Neural progenitor cell (in vitro differentiated cells): ENCODE results near the gene ZNF638. TPM values are rescaled to one million over a fixed set of nuclear protein-coding genes. Genes with fewer than 3 reads are reported as not detected.

Experiments used
- DNase-seq: peaks from one replicate; pipeline ENCODE4 v3.0.0-alpha.2; 2016; ENCODE audit warnings: low spot score
- H2AFZ ChIP-seq: fragments of 200-600 bp; sonication (generic); replicated peaks from 2 replicates; pipeline ENCODE4 v1.6.1; 2016; ENCODE audit warnings: antibody characterized with exemption
- H3F3A ChIP-seq: fragments of 200-600 bp; sonication (generic); 2 replicates; pipeline ENCODE4 v1.6.1; 2016; ENCODE audit warnings: antibody characterized with exemption, low read depth
- H3K27ac ChIP-seq: fragments of 200-600 bp; sonication (generic); 2 replicates; pipeline ENCODE4 v1.5.1; 2016; ENCODE audit warnings: mild to moderate bottlenecking
- H3K27me3 ChIP-seq: fragments of 200-600 bp; sonication (generic); 2 replicates; pipeline ENCODE4 v1.6.1; 2016; ENCODE audit warnings: mild to moderate bottlenecking, moderate library complexity
- H3K36me3 ChIP-seq: fragments of 200-600 bp; sonication (generic); 2 replicates; pipeline ENCODE4 v1.5.1; 2016
- H3K4me1 ChIP-seq: fragments of 200-600 bp; sonication (generic); 2 replicates; pipeline ENCODE4 v1.6.1; 2016; ENCODE audit warnings: mixed run types
- H3K4me2 ChIP-seq: fragments of 200-600 bp; sonication (generic); 2 replicates; pipeline ENCODE4 v1.6.1; 2016
- H3K4me3 ChIP-seq: fragments of 200-600 bp; sonication (generic); 2 replicates; pipeline ENCODE4 v1.5.1; 2016
- H3K79me2 ChIP-seq: fragments of 200-600 bp; sonication (generic); 2 replicates; pipeline ENCODE4 v1.6.1; 2016; ENCODE audit warnings: low read depth
- H3K9ac ChIP-seq: fragments of 200-600 bp; sonication (generic); 2 replicates; pipeline ENCODE4 v1.6.1; 2016
- H3K9me3 ChIP-seq: fragments of 200-600 bp; sonication (generic); 2 replicates; pipeline ENCODE4 v1.5.1; 2016; ENCODE audit warnings: low read depth
- H4K20me1 ChIP-seq: fragments of 200-600 bp; sonication (generic); 2 replicates; pipeline ENCODE4 v1.6.1; 2016; ENCODE audit warnings: low read depth
- H3K27ac Mint-ChIP-seq: 3 replicates; pipeline ENCODE4 v1.8.0; 2021; ENCODE audit warnings: mixed read lengths
- H3K27me3 Mint-ChIP-seq: 2 replicates; pipeline ENCODE4 v1.8.0; 2022; ENCODE audit warnings: low read depth, mild to moderate bottlenecking, inconsistent platforms, moderate library complexity, mixed read lengths; ENCODE audit not compliant: insufficient read depth
- H3K36me3 Mint-ChIP-seq: 3 replicates; pipeline ENCODE4 v1.8.0; 2021; ENCODE audit warnings: mixed read lengths
- H3K4me1 Mint-ChIP-seq: 3 replicates; pipeline ENCODE4 v1.8.0; 2021; ENCODE audit warnings: mixed read lengths
- H3K4me3 Mint-ChIP-seq: 3 replicates; pipeline ENCODE4 v1.8.0; 2021; ENCODE audit warnings: mild to moderate bottlenecking, moderate library complexity, mixed read lengths
- H3K9me3 Mint-ChIP-seq: 3 replicates; pipeline ENCODE4 v1.8.0; 2020; ENCODE audit warnings: mixed read lengths
- CTCF ChIP-seq: fragments of 200-600 bp; sonication (generic); IDR thresholded peaks from 2 replicates; pipeline ENCODE4 v1.5.1; 2017; ENCODE audit warnings: antibody characterized with exemption, mild to moderate bottlenecking
- EZH2 ChIP-seq: fragments of 200-600 bp; sonication (generic); IDR thresholded peaks from 2 replicates; pipeline ENCODE4 v1.6.1; 2017; ENCODE audit warnings: antibody characterized with exemption, mild to moderate bottlenecking, moderate library complexity
- EZH2phosphoT487 ChIP-seq: fragments of 200-600 bp; sonication (generic); IDR thresholded peaks from 2 replicates; pipeline ENCODE4 v1.6.1; 2017; ENCODE audit warnings: antibody characterized with exemption
- total RNA-seq: library from RNA; depleted of rRNA; stranded (reverse); fragments of >200 nt; gene quantifications from 2 replicates; pipeline ENCODE4 v1.2.3, GENCODE V29; 2015; ENCODE audit warnings: low replicate concordance

The ZNF638 gene
- total RNA-seq, 1 donor from 2014 or later: 362 TPM

- peaks cover 40% of the 10 kb centered on the region for H3K27me3 ChIP-seq
- H3K9ac ChIP-seq: no peak overlapping the region
- Mint-ChIP-seq H3K27ac (no peak overlapping the region), H3K9me3 (peaks cover 3% of the 10 kb centered on the region), H3K27me3 (peaks cover 18% of the 10 kb centered on the region), H3K4me1 (peaks cover 9% of the 10 kb centered on the region), H3K4me3 (no peak overlapping the region), H3K36me3 (no peaks in the 10 kb centered on the region)
- H4K20me1 ChIP-seq: peaks cover 1% of the 10 kb centered on the region
- H3F3A ChIP-seq: no peaks in the 10 kb centered on the region
- no peak overlapping the region for H2AFZ ChIP-seq
- no peak overlapping the region for H3K4me2 ChIP-seq
- no peak for TF ChIP-seq EZH2phosphoT487
- TF ChIP-seq EZH2: no peak
- no peak for TF ChIP-seq CTCF
- H3K4me1 ChIP-seq: peaks cover 7% of the 10 kb centered on the region
- no peaks in the 10 kb centered on the region for H3K36me3 ChIP-seq
- no peaks in the 10 kb centered on the region for H3K79me2 ChIP-seq
- DNase-seq: no peak
- H3K27ac ChIP-seq: no peak overlapping the region
- H3K9me3 ChIP-seq: no peaks in the 10 kb centered on the region
- H3K4me3 ChIP-seq: no peak overlapping the region
Measured at GRCh38 chr2:71471276-71471675, 139.7 kb downstream of the ZNF638 start.

DNA sequence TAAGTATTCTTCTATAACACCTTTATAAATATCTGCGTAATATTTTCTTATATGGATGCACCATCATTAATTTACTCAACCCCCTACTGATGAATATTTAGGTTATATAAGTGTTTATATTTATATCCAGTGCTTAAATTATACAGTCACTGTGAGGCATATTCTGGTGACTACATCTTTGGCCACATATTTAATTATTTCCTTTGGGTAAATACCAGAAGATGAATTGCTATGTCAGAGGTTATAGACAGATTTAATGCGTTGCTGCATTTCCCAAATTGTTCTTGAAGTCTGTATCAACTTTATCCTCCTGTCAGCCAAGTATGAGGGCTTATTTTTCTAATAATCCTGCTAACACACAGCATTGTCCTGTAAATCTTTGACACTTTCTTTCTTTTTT is 140.4 kb downstream of the ZNF638 start:
- no peaks in the 10 kb centered on the region for H3K79me2 ChIP-seq
- H3K27ac Mint-ChIP-seq: no peak overlapping the region
- H2AFZ ChIP-seq: no peak overlapping the region
- H3K9me3 Mint-ChIP-seq: peaks cover 3% of the 10 kb centered on the region
- no peaks in the 10 kb centered on the region for H3F3A ChIP-seq
- no peak overlapping the region for H3K9ac ChIP-seq
- H4K20me1 ChIP-seq: no peaks in the 10 kb centered on the region
- H3K27ac ChIP-seq: no peak overlapping the region
- no peaks in the 10 kb centered on the region for H3K9me3 ChIP-seq
- H3K36me3 Mint-ChIP-seq: no peaks in the 10 kb centered on the region
- H3K36me3 ChIP-seq: no peaks in the 10 kb centered on the region
- H3K27me3 ChIP-seq: peaks cover 32% of the 10 kb centered on the region
- H3K4me1 ChIP-seq: peaks cover 4% of the 10 kb centered on the region
- no peak overlapping the region for H3K4me3 ChIP-seq
- H3K27me3 Mint-ChIP-seq: peaks cover 18% of the 10 kb centered on the region
- DNase-seq: no peak
- TF ChIP-seq EZH2phosphoT487 (no peak), EZH2 (no peak), CTCF (no peak)
- H3K4me1 Mint-ChIP-seq: peaks cover 9% of the 10 kb centered on the region
- H3K4me2 ChIP-seq: no peak overlapping the region
- H3K4me3 Mint-ChIP-seq: no peak overlapping the region

DNA sequence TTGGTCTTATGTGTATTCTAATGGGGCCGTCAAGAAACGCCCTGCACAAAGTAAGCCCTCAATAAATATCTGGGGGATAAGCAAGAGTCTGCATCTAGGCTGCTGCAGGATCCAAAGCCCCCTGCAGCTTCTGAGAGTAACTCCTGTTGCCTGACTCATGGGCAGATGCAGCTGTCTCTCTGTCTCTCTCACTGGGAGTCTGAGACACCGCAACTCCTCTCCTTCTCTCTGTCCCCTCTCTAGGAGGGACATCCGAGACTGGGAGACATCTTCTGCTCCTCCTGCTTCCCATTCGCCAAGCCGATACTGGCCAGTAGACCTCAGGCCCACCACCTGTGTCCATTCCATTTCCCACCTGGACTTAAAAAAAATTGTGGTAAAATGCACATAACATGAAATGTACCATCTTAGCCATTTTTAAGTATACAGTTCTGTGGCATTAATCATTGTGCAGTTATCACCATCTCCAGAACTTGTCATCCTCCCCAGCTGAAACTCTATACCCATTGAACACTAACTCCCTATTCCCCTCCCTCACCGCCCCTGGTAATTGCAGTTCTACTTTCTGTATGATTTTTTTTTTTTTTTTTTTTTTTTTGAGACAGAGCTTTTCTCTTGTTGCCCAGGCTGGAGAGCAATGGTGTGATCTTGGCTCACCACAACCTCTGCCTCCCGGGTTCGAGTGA is 141.9 kb downstream of the ZNF638 start:
- Histone ChIP-seq H2AFZ (no peak overlapping the region), H3K9ac (no peak overlapping the region), H3K4me2 (no peak overlapping the region), H3K36me3 (no peaks in the 10 kb centered on the region), H3F3A (no peaks in the 10 kb centered on the region), H3K79me2 (no peaks in the 10 kb centered on the region), H4K20me1 (no peaks in the 10 kb centered on the region), H3K4me3 (no peak overlapping the region), H3K27me3 (peaks cover 17% of the 10 kb centered on the region), H3K9me3 (no peaks in the 10 kb centered on the region), H3K4me1 (no peaks in the 10 kb centered on the region), H3K27ac (no peak overlapping the region)
- no peak overlapping the region for H3K4me3 Mint-ChIP-seq
- H3K9me3 Mint-ChIP-seq: peaks cover 3% of the 10 kb centered on the region
- DNase-seq: no peak
- peaks cover 5% of the 10 kb centered on the region for H3K4me1 Mint-ChIP-seq
- peaks cover 7% of the 10 kb centered on the region for H3K27me3 Mint-ChIP-seq
- no peaks in the 10 kb centered on the region for H3K36me3 Mint-ChIP-seq
- no peak for TF ChIP-seq EZH2
- TF ChIP-seq EZH2phosphoT487: no peak
- no peak for TF ChIP-seq CTCF
- H3K27ac Mint-ChIP-seq: no peak overlapping the region
